GM18517 (cell line): Measurements from ENCODE around the gene TNRC18.

Experiments
- ATAC-seq: cut with Tn5 transposase; IDR thresholded peaks from one replicate; pipeline ENCODE4 v1.9.1; 2021; ENCODE audit warnings: mild to moderate bottlenecking, moderate library complexity; ENCODE audit not compliant: unreplicated experiment

TNRC18 gene

DNA sequence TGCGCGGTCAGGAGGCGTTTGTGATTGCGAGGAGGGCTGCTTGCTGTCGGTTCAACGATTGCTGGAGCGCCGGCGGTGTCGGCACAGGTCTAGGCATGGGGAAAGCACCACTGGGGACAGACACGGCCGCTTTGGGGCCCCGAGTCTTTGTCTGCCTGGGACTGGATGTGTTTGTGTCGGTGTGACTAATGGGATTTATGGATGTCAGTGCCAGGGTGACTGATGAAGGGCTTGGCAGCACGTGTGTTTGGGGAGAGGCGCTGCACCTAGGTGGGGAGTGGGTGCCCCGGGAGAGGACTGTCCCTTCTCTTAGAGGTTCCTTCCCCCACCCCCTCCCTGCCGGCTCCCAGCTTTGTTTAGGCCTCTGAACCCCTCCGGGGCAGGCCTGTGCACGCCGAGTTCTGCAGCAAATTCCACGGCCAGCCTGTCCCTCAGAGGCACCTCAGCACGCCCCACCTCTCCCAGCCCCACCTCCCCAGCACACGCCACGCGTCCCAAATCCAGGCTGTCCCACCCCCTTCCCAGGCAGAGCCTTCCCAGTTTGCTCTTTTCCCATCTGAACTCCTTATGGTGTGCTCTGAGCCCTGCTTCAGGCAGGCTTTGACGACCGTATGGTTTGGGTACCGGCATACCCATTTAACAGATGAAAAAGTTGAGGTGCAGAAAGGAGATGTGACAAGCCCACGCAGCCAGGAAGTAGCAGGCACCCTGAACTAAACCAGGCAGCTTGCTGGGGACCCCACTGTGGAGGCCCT lies 6.4 kb upstream of the TNRC18 start:
- ATAC-seq: no peak

DNA sequence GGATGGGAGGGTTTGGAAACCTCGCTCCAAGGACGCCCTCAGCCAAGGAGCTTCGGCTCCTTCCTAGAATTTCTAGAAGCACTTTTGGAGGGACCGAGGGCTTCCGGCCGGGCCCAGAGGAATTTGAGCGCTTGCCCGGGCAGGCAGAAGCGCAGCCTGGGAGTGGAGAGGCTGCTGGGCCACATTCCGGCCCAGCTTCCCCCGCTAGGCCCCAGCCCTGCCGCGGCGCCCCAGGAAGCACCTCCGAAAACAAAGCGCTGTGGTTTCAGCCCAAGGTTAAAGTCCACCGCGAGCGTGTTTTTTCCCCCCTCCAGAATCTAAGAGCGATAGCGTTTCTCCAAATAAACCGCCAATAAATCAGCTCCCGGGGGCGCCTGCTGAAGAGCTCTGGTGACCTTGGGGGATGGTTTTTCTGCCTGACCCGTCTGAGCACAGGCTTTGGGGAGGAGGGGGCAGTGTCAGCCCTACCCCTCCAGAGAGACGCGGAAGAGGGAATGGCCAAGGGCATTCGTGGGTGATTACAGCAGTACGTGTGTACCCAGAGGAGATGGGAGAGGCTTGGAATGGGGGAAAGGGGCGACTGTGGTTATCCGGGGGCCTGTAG lies 5.7 kb upstream of the TNRC18 start:
- ATAC-seq: no peak

DNA sequence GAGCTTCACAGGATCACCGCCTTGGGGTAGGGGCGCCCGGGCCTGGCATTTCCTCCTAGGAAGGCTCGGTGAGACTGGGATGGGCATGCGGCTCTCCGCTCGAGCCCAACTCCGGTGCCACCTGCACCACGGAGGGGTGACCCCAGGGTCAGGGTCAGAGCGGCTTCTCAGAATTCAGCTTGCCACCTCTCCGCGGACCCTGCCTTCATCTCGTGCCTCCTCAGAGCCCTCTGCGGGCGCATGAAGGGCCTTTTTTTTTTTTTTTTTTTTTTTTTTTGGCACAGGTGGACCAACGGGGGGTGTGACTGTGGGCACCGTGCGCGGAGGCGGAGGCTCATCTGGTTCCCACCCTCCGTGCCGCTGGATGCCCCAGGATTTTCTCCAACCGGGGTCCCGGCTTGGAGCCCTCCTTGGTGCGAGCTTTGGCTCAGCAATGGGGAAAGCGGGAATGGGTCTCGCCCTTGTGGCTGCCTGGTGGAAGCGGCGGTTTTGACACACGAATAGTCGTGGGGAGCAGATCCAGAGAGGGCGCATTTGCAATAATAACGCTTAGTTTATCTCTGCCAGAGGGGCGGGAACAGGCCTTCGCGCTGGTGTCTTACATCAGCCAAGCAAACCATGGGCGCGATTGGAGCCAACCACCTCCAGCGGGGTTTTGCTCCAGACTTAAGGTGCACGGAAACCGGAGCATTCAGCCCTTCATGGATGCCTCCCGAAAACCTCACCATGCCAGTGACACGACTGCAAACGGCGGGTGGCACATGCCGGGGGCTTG lies 5.0 kb upstream of the TNRC18 start:
- no peak for ATAC-seq

DNA sequence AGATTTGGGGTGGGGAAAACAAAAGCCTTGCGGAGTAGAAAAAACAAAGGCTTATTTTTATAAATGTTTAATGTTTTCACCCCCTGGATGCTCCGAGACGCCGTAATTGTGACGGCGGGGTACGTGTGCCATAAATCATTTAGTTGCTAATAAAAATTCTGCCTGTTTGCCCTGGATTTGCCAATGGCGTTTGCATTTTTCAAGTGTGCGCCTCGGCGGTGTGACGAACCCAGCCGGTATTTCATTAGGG lies 2.5 kb upstream of the TNRC18 start:
- no peak for ATAC-seq

DNA sequence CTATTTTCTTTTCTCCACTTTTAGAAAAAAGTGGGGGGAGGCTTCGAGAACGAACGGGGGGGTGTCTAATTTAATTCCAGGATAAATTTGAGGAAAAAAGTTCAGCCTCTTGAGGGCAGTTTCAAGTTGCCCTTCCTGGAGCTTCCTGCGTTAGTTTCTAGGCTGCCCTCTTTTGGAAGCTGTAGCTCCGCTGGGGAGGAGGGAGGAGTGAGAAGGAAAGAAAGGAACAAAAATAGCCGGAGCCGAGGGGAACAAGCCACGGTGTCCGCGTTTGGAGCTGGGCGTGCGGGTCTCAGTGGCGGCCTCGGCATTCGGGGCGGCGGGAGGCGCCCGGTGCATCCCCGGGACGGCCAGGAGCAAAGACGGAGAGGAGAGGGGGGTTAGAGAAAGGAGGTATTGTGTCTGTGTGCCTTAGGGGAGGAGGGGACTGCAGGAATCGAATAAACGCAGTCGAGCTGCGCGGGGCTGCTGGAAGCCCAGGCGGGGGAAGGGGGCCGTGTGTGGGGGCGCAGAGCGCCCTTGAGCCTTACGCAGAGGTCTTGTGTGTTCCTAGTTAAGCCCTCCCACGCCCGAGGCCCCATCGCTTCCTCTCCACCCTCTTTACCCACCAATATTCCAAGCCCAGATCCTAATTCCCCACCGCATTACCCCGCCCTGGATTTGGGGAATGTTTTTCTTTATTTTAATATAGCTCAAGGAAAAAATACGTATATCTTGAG lies 2.0 kb upstream of the TNRC18 start:
- no peak for ATAC-seq

DNA sequence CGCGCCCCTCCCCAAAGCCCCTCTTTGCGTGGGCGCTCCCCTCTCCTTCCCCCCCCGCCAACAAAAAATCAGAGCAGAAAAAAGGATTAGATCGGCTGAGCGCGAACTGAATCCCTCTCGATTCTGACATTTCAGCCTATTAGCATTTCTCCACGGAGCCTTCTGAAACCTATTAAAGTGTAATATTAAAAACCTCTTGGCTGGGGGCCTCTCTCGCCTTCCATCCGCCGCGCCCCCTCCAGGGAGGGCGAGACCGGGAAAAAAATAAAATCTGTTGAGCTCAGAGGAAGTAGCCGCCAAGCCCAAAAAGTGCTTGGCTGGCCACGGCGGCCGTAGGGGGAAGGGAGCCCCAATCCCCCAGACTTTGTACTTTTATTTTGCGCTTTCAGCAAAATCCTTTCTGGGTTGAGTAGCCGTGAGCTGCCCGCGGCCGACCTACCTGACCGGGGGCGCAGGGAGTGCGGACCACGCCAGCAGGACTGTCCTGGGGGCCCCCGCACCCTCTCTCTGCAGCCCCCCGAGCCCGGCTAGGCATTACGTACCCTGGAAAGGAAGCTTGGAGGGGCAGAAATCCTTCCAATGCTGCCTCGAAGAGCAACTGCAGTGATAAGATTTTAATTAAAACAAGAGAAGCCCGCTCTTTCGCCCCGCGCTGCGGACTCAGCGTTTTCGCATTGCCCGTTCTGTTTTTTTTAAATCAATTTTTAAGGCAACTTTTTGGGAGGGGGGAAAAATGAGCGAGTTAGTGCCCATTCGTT lies 1.3 kb upstream of the TNRC18 start:
- ATAC-seq: no peak

DNA sequence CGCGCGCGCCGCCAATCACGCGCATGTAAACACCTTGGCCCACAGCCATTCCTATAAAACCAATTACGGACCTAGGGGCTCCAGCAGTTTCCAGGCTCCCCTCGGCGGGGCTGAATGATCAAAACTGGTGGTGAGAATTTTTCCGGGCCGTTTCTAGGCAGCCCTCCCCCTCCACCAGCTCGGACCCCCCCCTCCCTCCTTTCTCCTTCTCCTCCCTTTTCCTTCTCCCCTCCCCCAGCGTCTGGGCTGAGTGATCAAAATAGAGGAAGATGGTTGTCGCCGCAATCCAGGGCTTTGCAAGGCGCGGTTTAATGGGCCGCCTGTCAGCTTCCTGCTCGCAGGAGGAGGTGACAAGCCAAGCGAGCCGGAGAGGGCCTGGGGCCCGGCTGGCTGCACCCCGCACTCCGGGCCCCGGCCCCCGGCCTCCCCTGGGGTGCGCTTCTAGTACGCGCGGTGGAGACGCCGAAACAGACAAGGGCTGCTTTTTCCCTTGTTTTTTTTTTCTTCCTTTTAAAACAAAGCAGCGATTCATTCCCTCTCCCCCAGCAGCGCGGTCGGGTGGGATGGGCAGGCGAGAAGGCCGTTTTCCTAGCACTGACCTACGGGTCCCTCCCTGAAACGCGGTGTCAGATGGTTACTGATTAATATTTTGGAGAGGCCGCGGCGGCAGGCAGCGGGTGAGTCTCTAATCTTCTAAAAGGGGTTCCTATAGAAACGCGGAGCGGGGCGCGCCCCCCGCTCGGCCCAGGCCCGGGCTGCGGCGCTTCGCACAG lies 528 bp upstream of the TNRC18 start:
- no peak for ATAC-seq

DNA sequence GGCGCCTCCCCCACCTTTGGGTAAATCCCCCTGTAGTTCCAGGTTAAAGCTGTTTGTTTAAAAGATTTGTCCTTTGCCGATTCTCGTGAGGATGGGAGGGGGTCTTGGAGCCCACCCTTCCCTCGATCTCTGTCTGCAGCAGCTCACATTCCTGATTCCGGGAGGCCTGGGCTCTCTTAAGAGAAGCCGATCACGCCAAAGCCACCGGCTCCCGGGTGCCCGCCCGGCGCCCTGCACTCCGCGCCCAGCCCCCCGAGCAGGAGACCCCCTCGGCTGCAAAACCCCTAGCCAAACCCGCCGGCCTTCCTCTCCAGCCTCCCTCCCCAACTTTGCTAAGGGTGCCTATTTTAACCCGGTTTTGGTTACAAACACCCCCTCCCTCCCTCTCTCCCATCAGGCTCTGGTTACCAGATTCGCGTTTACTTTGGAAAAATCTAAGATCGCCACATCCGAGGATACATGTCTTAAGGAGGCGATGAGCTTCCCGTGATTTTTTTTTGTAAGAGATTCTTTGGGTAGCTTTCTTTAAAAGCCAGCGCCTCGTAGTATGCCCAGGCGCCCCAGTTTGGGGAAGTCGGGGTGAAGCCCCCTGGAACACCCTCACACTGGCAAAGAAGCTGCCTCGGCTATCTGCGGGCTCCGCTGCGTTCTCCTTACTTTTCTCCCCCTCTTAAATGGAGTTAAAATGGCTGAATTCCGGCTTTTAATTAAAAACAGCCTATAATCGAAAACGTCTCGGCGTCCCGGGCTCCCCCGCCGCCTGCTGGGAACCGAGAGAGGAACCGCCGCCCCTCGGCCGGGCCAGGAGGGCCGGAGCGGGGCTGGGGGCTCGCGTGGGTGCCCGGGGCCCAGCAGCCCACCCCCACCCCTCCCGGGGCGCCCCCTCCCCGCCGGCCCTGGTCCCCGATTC lies 983 bp downstream of the TNRC18 start:
- ATAC-seq: no peak

DNA sequence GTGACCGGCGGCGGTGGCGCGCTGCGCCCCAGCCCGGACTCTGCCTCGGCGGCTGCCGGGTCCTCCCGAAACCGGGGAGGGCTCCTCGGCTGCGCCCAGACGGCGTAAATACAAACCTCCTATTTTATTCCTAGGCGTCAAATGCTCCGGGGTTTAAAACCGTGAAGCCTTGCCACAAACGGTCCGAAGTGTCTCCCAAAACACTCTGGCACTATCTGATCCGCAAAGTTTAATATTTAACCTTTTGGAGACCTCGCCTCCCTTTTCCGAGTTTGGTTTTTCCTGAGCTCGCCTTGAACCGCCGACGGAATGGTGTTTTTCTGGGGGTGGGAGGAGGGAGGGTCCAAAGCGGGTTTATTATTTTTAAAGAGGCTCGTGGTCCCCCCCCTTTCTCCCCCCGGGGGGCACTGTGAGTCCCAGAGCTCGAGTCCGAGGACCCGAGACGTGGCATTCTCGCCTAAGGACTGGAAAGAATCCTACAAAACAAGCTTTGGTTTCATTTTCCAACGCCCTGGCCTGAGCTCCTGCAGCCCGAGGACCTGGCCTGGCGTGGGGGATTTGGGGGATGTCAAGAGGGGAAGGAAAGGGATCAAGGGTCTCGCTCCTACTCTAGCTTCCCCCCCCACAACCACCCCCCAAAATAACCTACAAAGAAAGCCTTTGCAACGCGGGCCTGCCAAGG lies 1.8 kb downstream of the TNRC18 start:
- no peak for ATAC-seq

DNA sequence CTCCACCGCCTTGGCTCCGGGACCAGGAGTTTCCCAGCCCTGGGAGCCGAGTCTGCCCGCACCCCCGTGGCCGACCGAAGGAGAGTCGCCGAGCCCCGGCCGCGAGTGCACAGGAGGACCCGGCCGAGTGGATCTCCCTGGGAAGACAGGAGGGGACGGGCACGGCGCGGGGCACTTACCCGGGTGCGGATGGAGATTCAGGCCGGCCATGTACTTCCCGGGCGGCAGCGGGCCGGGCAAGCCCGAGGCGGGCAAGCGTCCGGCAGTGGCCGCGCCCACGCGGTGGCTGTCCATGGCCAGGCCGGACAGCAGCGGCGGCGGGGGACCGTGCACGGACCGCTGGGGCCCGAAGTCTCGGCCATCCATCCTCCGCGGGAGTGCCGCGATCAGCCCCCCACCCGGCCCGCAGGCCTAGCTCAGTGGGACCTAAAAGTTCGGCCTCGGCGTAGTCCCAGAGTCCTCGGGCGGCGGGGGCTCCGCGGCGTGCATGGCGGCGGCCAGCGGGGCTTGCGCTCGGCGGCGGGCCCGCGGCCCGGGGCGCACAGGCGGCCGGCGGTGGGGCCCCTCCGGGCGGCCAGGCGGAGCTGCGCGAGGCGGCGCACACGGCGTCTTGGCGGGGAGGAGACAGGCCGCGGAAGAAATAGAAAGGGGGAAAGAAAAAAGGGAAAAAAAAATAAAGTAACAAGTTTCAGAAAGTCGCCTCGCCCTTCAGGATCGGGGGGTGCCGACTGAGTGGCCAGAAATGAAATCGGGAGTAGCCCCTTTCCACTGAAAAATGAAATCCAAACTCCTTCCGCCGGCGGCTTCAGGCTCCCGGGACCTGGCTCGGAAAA lies 2.5 kb downstream of the TNRC18 start:
- ATAC-seq: no peak

DNA sequence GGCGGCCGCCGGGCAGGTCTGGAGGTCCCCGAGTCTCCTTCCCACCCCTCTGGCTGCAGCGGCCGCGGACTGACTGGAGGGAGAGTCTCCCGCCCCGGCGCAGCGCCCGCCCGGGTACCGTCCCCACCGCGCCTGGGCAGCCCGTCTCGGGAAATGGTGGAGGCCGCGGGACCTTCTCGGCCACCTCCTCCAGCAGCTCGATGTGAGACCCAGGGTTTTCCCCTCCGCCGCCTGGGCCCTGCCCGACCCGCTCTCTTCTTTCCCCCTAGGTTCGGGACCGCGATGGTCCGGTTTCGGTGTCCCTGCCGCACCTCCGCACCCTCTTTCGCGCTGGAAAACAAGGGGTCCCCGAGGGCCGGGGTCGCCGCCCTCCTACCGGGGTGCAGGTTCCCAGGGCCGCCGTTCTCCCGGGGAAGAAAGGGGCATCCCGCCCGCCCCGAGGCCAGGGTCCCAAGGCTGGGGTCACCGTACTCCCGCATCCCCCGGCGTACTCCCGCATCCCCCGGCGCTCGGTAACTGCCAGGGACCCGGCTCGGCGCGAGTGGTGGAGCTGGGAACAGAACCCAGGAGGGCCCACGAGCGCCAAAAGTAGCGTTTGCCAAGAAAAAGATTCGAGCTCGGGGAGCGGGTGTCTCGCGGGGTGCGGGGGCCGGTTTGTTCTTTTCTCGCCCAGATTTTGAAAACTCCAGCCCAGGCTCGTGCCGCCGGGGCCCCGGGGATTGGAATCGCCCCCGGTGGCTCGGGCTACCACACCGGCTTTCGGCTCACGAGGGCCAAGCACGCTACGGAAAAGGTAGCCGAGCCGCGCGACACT lies 3.4 kb downstream of the TNRC18 start:
- no peak for ATAC-seq

DNA sequence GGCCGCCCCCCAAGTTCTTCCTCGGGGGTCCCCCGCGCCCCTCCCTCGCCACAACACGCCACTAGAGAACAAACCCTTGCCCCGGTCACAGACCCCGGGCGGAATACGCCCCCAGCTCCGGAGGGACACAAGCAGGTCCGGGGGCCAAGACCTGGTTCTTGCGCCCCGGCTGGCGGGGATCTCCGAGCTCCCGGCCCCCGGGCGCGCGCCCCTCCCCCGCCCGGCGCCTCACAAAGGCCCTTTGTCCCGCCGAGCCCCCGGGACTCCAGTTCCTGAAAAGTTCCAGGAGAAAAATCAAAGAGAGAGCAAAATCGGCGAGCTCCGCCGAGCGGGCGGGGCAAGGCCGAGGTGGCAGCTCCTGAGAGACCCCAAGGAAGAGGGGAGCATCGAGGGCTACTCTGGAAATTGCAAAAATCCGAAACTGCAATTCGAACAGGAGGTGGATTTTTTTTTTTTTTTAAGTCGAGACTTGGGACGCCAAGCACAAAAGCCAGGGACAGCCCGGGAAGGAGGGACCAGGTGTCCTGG lies 4.0 kb downstream of the TNRC18 start:
- no peak for ATAC-seq

DNA sequence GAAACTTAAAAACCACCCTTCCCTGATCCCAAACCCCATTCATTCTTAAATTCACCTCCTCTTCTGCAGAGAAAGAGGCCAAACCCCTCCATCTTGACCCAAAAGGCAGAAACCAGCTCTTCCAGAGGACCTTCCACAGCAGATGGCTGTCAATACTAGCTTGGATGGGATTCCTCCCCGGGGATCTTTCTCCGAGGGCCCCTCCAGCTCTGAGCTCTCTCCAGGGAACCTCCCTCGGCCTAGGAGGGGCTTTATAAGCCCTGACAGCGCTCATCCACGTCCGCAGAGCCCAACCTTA lies 5.4 kb downstream of the TNRC18 start:
- no peak for ATAC-seq

DNA sequence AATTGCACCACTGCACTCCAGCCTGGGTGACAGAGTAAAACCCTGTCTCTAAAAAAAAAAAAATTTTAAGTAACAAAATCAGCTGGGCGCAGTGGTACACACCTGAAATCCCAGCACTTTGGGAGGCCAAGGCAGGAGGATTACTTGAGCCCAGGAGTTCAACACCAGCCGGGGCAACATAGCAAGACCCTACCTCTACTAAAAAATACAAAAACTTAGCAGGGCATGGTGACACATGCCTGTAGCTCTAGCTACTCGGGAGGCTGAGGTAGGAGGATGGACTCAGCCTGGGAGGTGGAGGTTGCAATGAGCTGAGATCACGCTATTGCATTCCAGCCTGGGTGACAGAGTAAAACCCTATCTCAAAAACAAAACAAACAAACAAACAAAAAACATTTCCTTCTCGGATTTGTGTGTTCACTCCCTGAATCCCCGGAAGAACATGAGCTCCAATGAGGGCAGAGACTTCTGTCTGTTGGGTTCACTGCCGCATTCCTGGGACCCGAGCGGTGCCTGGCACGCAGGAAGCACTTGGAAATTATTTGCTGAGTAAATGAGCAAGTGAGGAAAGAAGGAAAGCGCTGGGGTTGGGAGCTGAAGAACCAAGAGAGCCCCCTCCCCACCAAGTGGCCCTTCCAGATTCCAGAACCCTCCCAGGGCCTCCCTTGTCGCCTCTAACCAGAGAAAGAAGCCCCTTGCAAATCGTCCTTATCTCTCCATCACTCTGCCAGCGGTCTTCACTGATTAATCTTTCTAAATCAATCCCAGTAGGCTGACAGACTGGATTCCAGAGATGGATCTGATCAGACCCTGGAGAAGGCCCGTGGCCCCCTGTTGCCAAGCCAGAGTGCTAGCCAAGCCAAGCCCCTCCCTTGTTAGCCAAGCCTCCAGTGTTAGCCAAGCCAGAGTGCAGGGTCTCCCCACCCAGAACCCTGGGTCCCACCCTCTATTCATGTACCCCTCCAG lies 6.2 kb downstream of the TNRC18 start:
- no peak for ATAC-seq

DNA sequence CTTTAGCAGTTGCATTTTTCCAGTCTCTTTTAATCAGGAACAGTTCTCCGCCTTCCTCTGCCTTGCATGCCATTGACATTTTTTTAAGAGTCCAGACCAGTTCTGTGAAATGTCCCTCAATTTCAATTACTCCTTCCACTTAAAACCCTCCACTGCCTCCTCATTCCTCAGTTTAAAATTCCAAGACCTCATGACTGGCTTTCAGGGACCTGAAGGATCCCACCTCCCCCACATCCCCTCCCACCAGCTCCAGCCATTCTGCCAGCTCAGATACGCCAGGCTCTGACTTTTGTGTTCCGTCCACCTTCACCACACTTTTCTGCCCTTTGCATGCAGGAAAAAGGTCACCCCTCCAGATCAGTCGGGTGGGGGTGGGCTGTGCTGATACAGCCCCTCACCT lies 8.7 kb downstream of the TNRC18 start:
- no peak for ATAC-seq

DNA sequence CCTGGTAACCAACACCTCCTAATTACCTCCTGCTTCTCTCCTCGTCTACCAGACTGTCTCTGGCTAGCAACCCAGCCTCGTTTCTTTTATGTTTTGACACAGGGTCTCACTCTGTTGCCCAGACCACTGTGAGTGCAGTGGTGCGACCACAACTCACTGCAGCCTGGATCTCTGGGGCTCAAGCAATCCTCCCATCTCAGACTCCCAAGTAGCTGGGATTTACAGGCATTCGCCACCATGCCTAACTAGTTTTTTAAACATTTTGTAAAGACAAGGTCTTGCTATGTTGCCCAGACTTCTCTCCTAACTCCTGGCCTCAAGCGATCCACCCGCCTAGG lies 10.2 kb downstream of the TNRC18 start:
- no peak for ATAC-seq
